PFSK-1 (cell line): Measurements from ENCODE around the gene POLA1.

Experiments
- FOXP2 ChIP-seq: optimal IDR thresholded peaks from 2 replicates; pipeline ENCODE3; 2011; ENCODE audit warnings: borderline replicate concordance, control low read depth, inconsistent platforms; ENCODE audit not compliant: insufficient read depth; ENCODE audit errors: extremely low read length, extremely low read depth
- POLR2AphosphoS5 ChIP-seq: IDR thresholded peaks from 2 replicates; pipeline ENCODE4 v1.6.1; 2012; ENCODE audit warnings: low read depth, mild to moderate bottlenecking, control low read depth, low read length, moderate library complexity
- SIN3A ChIP-seq: IDR thresholded peaks from 2 replicates; pipeline ENCODE4 v1.6.1; 2012; ENCODE audit warnings: mild to moderate bottlenecking, low read length, moderate library complexity, borderline replicate concordance; ENCODE audit not compliant: insufficient read depth
- TAF1 ChIP-seq: IDR thresholded peaks from 2 replicates; pipeline ENCODE4 v1.6.1; 2012; ENCODE audit warnings: low read length, control low read depth, borderline replicate concordance; ENCODE audit not compliant: insufficient read depth
- TF ChIP-seq, protein P1 (sequence below), 2 experiments: IDR thresholded peaks; 2 replicates each; pipeline versions ENCODE4 v1.6.1 to v1.8.0; 2011 to 2012; ENCODE audit warnings: low read depth in 2 of 2, low read length in 2 of 2, control low read depth in 1 of 2, inconsistent platforms in 1 of 2, mild to moderate bottlenecking in 1 of 2, moderate library complexity in 1 of 2; ENCODE audit not compliant: insufficient read depth in 1 of 2

Gene POLA1

GRCh38 chrX:24934279-24934678 is 240.6 kb downstream of the POLA1 start:
- TF ChIP-seq TAF1 (no peak), SIN3A (no peak), FOXP2 (no peak), POLR2AphosphoS5 (no peak)
- TF ChIP-seq, protein P1, sequence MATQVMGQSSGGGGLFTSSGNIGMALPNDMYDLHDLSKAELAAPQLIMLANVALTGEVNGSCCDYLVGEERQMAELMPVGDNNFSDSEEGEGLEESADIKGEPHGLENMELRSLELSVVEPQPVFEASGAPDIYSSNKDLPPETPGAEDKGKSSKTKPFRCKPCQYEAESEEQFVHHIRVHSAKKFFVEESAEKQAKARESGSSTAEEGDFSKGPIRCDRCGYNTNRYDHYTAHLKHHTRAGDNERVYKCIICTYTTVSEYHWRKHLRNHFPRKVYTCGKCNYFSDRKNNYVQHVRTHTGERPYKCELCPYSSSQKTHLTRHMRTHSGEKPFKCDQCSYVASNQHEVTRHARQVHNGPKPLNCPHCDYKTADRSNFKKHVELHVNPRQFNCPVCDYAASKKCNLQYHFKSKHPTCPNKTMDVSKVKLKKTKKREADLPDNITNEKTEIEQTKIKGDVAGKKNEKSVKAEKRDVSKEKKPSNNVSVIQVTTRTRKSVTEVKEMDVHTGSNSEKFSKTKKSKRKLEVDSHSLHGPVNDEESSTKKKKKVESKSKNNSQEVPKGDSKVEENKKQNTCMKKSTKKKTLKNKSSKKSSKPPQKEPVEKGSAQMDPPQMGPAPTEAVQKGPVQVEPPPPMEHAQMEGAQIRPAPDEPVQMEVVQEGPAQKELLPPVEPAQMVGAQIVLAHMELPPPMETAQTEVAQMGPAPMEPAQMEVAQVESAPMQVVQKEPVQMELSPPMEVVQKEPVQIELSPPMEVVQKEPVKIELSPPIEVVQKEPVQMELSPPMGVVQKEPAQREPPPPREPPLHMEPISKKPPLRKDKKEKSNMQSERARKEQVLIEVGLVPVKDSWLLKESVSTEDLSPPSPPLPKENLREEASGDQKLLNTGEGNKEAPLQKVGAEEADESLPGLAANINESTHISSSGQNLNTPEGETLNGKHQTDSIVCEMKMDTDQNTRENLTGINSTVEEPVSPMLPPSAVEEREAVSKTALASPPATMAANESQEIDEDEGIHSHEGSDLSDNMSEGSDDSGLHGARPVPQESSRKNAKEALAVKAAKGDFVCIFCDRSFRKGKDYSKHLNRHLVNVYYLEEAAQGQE (IDR thresholded peaks at IDR 0.05; ENCODE audit: insufficient read depth in 1 of 2, low read depth in 2 of 2, low read length in 2 of 2), result no peak

DNA sequence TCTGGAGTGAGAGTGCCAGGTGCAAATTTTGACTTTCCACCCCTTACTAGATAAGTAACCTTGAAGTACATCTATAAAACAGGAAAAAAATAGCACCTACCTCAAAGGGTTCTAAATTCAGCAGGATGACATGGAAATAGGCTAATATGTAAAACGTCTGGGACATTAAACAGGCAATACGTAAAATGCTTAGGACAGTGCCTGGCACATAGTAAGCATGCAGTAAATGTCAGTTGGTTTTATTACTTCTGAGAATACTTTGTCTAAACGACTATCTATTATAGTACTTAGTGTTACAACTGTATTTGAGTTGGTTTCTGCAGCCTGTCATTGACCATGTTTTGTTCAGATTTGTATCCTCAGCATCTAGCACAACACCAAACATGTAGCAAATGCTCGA is 251.3 kb downstream of the POLA1 start:
- TF ChIP-seq POLR2AphosphoS5 (no peak), FOXP2 (no peak), TAF1 (no peak), SIN3A (no peak)
- TF ChIP-seq, protein P1 (IDR thresholded peaks at IDR 0.05; ENCODE audit: insufficient read depth in 1 of 2, low read depth in 2 of 2, low read length in 2 of 2), result no peak

GRCh38 chrX:24946369-24946768 is 252.7 kb downstream of the POLA1 start:
- TF ChIP-seq FOXP2 (no peak), POLR2AphosphoS5 (no peak), SIN3A (no peak), TAF1 (no peak)
- TF ChIP-seq, protein P1 (IDR thresholded peaks at IDR 0.05; ENCODE audit: insufficient read depth in 1 of 2, low read depth in 2 of 2, low read length in 2 of 2), result no peak

GRCh38 chrX:24954732-24955131 is 261.0 kb downstream of the POLA1 start:
- TF ChIP-seq TAF1 (no peak), FOXP2 (no peak), SIN3A (no peak), POLR2AphosphoS5 (no peak)
- TF ChIP-seq, protein P1 (IDR thresholded peaks at IDR 0.05; ENCODE audit: insufficient read depth in 1 of 2, low read depth in 2 of 2, low read length in 2 of 2), result no peak

- TF ChIP-seq POLR2AphosphoS5, result no peak
- no peak for TF ChIP-seq SIN3A
- TF ChIP-seq FOXP2, result no peak
Observed at GRCh38 chrX:24955372-24955930, 261.7 kb downstream of the POLA1 start.
